ENCODE results near the gene HES4. TPM values are rescaled to one million over a fixed set of nuclear protein-coding genes. Genes with fewer than 3 reads are reported as not detected.
"Not testable (repeated sequence)": the region's sequence is repeated elsewhere in the genome, so short reads cannot be mapped to it uniquely, and the experiment has no call there.

Gene HES4
- total and polyA plus RNA-seq, 3 experiments from 2014 or later: 0.24 to 0.62 TPM; not detected in 1

DNA sequence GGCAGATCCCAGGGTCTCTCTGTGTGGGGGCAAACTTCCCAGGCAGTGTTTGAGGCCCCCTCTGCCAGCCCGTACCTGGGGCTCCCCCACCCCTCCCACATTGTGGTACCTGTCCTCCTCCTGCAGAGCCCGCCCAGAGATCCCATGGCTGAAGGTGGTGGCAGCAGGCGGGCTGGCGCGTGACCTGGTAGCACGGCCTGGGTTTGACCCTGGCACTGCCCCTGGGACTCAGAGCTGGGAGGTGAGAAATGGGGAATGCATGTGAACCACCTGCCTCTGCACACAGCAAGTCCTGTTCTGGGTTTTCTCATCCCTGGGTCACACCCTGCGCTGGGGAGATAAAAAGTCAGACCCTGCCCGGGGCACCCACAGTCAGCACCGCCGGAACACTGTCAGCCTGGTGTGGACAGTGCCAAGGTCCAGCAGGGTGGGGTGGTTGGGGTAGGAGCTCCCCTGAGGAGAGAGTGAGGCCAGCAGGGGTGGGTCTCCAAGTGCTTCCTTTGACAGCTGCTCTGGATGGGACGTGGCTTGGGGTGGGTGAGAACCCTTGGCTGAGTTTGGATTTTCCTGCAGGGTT, 31.9 kb upstream of the HES4 start:
- Histone ChIP-seq H3K27me3 (ENCODE audit: insufficient read depth, low read length, poor library complexity, severe bottlenecking) (peaks cover 21% of the 10 kb centered on the region), H3K27ac (ENCODE audit: low read depth, low read length) (no peak overlapping the region), H3K9me3 (ENCODE audit: low read length) (no peaks in the 10 kb centered on the region), H3K36me3 (ENCODE audit: insufficient read depth, low read length) (no peaks in the 10 kb centered on the region), H3K4me1 (ENCODE audit: insufficient read depth, low read length) (peaks cover 9% of the 10 kb centered on the region), H3K4me3 (ENCODE audit: low read length) (no peak overlapping the region)
- Mint-ChIP-seq H3K36me3 (no peaks in the 10 kb centered on the region), H3K27ac (peak overlapping the region in 3 of 8 donors; percentile 8 to 81 (median 47)), H3K9me3 (peaks cover 0 to 2% (median 0%) of the 10 kb centered on the region in 5 donors), H3K4me3 (peak overlapping the region in 4 of 7 donors; percentile 35 to 69 (median 49)), H3K27me3 (peaks cover 17 to 19% of the 10 kb centered on the region in 2 donors), H3K4me1 (peaks cover 0 to 5% (median 3%) of the 10 kb centered on the region in 3 donors)
- no peak for DNase-seq
- CTCF ChIA-PET: interaction anchor here (0.8 to 1.9 kb wide), 2 partner anchors 18 to 32 kb away, joined by 3 to 6 read pairs; partner anchors contain the start of gene ISG15
- POLR2A ChIA-PET: interaction anchor here (0.6 kb wide), 1 partner anchor 37 kb away, joined by 6 read pairs; no protein-coding TSS in a partner anchor

DNA sequence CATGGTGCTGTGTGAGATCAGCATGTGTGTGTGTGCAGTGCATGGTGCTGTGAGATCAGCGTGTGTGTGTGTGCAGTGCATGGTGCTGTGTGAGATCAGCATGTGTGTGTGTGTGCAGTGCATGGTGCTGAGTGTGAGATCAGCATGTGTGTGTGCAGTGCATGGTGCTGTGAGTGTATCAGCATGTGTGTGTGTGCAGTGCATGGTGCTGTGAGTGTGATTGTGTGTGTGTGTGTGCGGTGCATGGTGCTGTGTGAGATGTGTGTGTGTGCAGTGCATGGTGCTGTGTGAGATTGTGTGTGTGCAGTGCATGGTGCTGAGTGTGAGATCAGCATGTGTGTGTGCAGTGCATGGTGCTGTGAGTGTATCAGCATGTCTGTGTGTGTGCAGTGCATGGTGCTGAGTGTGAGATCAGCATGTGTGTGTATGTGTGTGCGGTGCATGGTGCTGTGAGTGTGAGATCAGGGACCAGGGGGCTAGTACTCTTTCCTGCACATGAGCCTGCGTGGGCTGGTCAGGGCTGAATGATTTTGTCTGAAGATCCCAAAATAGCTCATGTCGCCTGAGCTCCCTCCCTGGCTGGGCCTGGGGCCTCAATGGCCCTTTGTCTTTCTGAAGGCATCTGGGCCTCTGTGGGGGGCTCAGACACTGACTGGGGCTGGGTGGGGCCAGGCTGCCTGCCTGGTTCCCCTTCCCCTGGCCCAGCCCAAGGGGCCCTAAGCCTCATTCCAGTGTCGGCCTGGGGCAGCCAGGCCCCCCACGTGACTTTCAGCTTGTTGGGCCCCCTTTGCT, 31.2 kb upstream of the HES4 start:
- not testable (repeated sequence) for H3K4me3 Mint-ChIP-seq
- H3K27me3 Mint-ChIP-seq: peaks cover 14 to 17% of the 10 kb centered on the region in 2 donors

DNA sequence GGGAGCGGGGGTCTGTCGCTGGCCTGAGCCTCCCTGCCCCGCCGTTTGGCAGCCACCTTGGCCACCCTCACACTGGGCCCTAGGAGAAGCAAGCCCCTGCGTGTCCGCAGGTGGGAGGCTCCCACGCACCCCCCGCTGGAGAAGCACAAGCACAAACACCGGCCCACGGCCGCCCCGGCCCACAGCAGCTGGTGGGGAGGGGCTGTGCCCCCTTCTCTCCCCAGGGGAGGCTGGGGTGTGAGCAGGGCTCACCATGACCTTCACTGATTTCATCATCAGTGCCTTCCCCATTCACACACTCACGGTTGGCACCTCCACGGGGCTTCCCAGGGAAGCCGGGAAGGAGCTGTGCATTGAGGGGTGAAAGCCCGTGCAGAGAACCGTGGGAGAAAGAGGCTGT, 27.9 kb upstream of the HES4 start:
- Histone ChIP-seq H3K9me3 (ENCODE audit: low read length) (no peaks in the 10 kb centered on the region), H3K4me1 (ENCODE audit: insufficient read depth, low read length) (peaks cover 6% of the 10 kb centered on the region), H3K27ac (ENCODE audit: low read depth, low read length) (no peak overlapping the region), H3K27me3 (ENCODE audit: insufficient read depth, low read length, poor library complexity, severe bottlenecking) (peaks cover 11% of the 10 kb centered on the region), H3K4me3 (ENCODE audit: low read length) (no peak overlapping the region), H3K36me3 (ENCODE audit: insufficient read depth, low read length) (no peaks in the 10 kb centered on the region)
- ChIA-PET POLR2A (no interaction called here), CTCF (no interaction called here)
- Mint-ChIP-seq H3K9me3 (no peaks in the 10 kb centered on the region), H3K27me3 (peaks cover 8% of the 10 kb centered on the region in 2 donors), H3K4me3 (no peak overlapping the region), H3K27ac (no peak overlapping the region), H3K36me3 (no peaks in the 10 kb centered on the region), H3K4me1 (peaks cover 0 to 5% (median 3%) of the 10 kb centered on the region in 3 donors)
- no peak for DNase-seq

More for the DNA sequence above, 31.2 kb upstream of the HES4 start:
- H3K4me1 ChIP-seq (ENCODE audit: insufficient read depth, low read length); H3K36me3 Mint-ChIP-seq; H3K4me1 Mint-ChIP-seq; H3K4me3 ChIP-seq (ENCODE audit: low read length); H3K9me3 Mint-ChIP-seq; H3K36me3 ChIP-seq (ENCODE audit: insufficient read depth, low read length); POLR2A ChIA-PET; CTCF ChIA-PET; H3K9me3 ChIP-seq (ENCODE audit: low read length); H3K27ac Mint-ChIP-seq; H3K27ac ChIP-seq (ENCODE audit: low read depth, low read length); DNase-seq: not testable (repeated sequence)
- peaks cover 18% of the 10 kb centered on the region for H3K27me3 ChIP-seq (ENCODE audit: insufficient read depth, low read length, poor library complexity, severe bottlenecking)

DNA sequence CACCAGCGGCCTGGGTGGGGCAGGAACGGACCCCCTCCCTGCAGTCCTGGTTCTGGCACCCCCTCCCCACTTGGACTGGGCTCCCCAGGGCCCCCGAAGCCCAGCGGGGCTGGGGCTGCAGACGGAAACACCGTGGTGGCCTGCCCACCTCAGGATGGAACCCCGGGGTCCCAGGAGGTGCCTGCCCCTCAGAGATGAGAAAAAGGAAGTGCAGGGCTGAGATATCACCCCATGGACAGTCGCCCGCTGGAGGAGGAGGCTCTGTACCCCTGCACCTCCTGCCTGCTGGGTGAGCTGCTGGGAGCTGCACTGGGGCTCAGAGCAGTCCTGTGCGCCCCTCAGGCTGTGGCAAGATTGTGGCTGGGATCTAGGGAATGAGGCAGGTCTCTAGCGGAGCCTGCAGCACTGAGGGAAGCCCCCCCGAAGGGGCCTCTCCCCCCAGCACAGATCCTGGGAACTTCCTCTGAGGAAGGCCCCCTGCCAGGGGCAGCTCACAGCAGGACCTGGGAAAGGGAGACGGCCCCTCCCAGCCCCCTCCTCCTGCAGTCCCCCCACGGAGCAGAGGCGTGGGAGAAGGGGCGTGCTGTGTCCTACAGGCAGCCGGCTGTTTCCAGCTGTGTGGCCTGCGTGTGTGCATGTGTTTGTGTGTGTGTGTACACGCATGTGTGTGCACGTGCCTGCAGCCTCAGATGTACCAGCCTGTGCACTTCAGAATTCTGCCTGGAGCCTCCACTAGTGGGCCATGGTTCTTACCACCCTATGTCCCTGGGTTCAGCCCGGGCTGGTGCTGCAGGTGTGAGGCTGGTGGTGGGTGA, 26.9 kb upstream of the HES4 start:
- DNase-seq: no peak
- H3K9me3 Mint-ChIP-seq: no peaks in the 10 kb centered on the region
- peaks cover 0 to 5% (median 3%) of the 10 kb centered on the region in 3 donors for H3K4me1 Mint-ChIP-seq
- no peaks in the 10 kb centered on the region for H3K36me3 ChIP-seq (ENCODE audit: insufficient read depth, low read length)
- no peak overlapping the region for H3K27ac ChIP-seq (ENCODE audit: low read depth, low read length)
- H3K36me3 Mint-ChIP-seq: no peaks in the 10 kb centered on the region
- H3K27me3 Mint-ChIP-seq: peaks cover under 1 to 3% of the 10 kb centered on the region in 2 donors
- H3K4me1 ChIP-seq (ENCODE audit: insufficient read depth, low read length): peaks cover 9% of the 10 kb centered on the region
- no peak overlapping the region for H3K4me3 Mint-ChIP-seq
- H3K27me3 ChIP-seq (ENCODE audit: insufficient read depth, low read length, poor library complexity, severe bottlenecking): peaks cover 2% of the 10 kb centered on the region
- no peak overlapping the region for H3K27ac Mint-ChIP-seq
- ChIA-PET CTCF (no interaction called here), POLR2A (no interaction called here)
- no peaks in the 10 kb centered on the region for H3K9me3 ChIP-seq (ENCODE audit: low read length)
- no peak overlapping the region for H3K4me3 ChIP-seq (ENCODE audit: low read length)

DNA sequence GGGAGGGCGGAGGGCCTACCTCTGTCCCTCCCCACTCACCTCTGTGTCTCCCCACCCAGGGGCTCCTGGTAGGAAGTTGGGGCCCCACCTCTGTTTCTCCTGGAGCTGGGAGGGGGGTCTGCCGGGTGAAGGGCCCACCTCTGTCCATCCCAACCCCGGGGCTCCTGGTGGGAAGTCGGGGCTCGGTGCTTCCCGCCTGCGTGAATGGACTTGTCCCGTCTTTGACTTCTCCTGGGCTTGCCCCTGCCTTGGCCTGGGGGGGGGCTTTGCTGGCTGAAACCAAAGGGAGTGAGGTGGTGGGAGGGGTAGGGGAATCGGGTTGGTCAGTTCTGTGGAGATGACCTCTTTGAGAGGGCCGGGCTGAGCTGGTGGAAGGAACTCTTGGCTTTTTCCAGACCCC, 25.8 kb upstream of the HES4 start:
- no peaks in the 10 kb centered on the region for H3K9me3 ChIP-seq (ENCODE audit: low read length)
- Mint-ChIP-seq H3K9me3 (no peaks in the 10 kb centered on the region), H3K27ac (no peak overlapping the region), H3K4me1 (peaks cover 0 to 10% (median 3%) of the 10 kb centered on the region in 3 donors), H3K36me3 (no peaks in the 10 kb centered on the region), H3K4me3 (no peak overlapping the region), H3K27me3 (peaks cover 0 to 3% of the 10 kb centered on the region in 2 donors)
- POLR2A ChIA-PET: interaction anchor here (0.6 kb wide), 1 partner anchor 19 kb away, joined by 3 read pairs; no protein-coding TSS in a partner anchor
- H3K4me1 ChIP-seq (ENCODE audit: insufficient read depth, low read length): peaks cover 9% of the 10 kb centered on the region
- no peak for DNase-seq
- no peak overlapping the region for H3K4me3 ChIP-seq (ENCODE audit: low read length)
- H3K36me3 ChIP-seq (ENCODE audit: insufficient read depth, low read length): no peaks in the 10 kb centered on the region
- CTCF ChIA-PET: no interaction called here
- H3K27me3 ChIP-seq (ENCODE audit: insufficient read depth, low read length, poor library complexity, severe bottlenecking): no peaks in the 10 kb centered on the region
- H3K27ac ChIP-seq (ENCODE audit: low read depth, low read length): no peak overlapping the region

DNA sequence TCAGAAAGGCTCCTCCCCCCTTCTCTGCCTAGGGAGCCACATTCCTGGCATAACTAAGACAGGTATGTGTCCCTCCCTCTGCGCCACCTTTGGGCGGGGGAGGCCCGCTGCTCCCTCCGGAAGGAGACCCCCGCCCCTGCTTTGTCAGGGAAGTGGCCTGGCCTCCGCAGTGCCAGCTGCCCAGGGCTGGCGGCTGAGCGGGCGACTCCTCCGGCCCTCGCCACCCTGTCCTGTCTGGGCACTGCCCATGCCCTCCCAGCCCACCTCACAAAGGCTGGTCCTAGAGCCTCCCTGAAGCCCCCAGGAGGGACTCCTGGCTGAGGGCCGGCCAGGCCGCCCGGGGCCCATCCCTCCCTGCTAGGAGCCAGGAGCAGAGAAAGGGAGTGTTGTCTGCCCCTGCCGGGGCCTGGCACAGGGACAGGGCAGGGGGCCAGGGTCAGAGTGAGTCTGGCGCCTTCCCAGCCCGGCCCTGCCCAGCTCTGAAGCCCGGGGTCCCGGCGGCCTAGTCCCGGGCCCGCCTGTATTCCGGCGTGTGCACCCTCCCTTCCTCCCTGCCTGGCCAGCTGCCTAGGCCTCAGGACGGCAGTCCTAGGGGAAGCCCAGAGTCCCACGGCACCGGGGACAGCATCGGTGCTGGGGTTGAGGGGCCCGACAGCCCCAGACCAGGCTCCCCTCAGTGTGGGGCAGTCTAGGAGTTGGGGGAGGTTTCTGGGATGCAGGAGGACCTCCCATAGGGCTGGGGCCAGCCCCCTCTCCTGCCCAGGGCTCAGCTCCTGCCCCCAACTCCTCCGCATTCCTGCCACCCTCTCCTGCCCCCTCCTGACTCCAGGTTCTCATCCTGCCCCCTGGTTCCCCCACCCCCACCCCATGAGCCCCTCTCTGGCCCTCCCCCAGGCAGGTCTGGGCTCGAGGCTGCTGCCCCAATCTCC, 25.1 kb upstream of the HES4 start:
- POLR2A ChIA-PET: interaction anchor here (0.6 kb wide), 1 partner anchor 18 kb away, joined by 3 read pairs; no protein-coding TSS in a partner anchor
- H3K27me3 Mint-ChIP-seq: peaks cover 0 to 3% of the 10 kb centered on the region in 2 donors
- Histone ChIP-seq H3K27ac (ENCODE audit: low read depth, low read length) (no peak overlapping the region), H3K4me1 (ENCODE audit: insufficient read depth, low read length) (peaks cover 9% of the 10 kb centered on the region), H3K9me3 (ENCODE audit: low read length) (no peaks in the 10 kb centered on the region), H3K27me3 (ENCODE audit: insufficient read depth, low read length, poor library complexity, severe bottlenecking) (no peaks in the 10 kb centered on the region), H3K36me3 (ENCODE audit: insufficient read depth, low read length) (no peaks in the 10 kb centered on the region), H3K4me3 (ENCODE audit: low read length) (no peak overlapping the region)
- no peak for DNase-seq
- no peaks in the 10 kb centered on the region for H3K36me3 Mint-ChIP-seq
- no peak overlapping the region for H3K4me3 Mint-ChIP-seq
- CTCF ChIA-PET: no interaction called here
- H3K27ac Mint-ChIP-seq: no peak overlapping the region
- H3K4me1 Mint-ChIP-seq: peaks cover 0 to 10% (median 3%) of the 10 kb centered on the region in 3 donors
- no peaks in the 10 kb centered on the region for H3K9me3 Mint-ChIP-seq

DNA sequence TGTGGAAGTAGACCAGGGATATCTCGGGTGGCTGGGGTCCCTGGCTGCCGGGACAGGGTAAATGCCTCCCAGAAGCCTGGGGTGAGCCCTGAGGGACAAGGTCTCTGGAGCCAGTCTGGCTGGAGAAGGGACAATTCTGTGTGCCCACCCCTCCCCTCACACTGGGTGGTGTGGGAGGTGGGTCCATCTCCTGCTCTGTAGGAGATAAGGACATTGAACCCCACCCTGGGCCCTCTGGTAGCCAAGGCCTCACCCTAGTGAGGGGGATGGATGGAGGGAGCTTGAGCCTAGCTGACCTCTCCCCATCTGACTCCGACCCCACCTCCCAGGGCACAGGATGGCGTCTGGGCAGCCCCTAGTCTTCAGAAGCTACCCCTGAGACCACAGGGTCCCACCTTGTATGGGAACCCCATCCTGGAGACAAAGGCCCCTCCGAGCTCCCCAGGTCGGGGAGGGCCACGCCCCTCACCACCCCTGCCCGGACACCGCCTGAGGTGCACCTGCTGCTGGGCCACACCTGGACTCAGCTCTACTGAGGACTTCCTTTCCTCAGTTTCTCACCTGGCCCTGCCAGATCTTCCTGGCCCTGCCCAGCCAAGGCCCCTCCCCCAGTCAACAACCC, 24.4 kb upstream of the HES4 start:
- Histone ChIP-seq H3K36me3 (ENCODE audit: insufficient read depth, low read length) (no peaks in the 10 kb centered on the region), H3K27ac (ENCODE audit: low read depth, low read length) (no peak overlapping the region), H3K4me1 (ENCODE audit: insufficient read depth, low read length) (peaks cover 9% of the 10 kb centered on the region), H3K9me3 (ENCODE audit: low read length) (no peaks in the 10 kb centered on the region), H3K27me3 (ENCODE audit: insufficient read depth, low read length, poor library complexity, severe bottlenecking) (no peaks in the 10 kb centered on the region), H3K4me3 (ENCODE audit: low read length) (no peak overlapping the region)
- DNase-seq: no peak
- Mint-ChIP-seq H3K27ac (peak overlapping the region in 1 of 8 donors; percentile 47), H3K27me3 (peaks cover 0 to 3% of the 10 kb centered on the region in 2 donors), H3K4me3 (no peak overlapping the region), H3K4me1 (peaks cover 0 to 10% (median 3%) of the 10 kb centered on the region in 3 donors), H3K36me3 (no peaks in the 10 kb centered on the region), H3K9me3 (no peaks in the 10 kb centered on the region)
- POLR2A ChIA-PET: interaction anchor here (0.6 kb wide), 1 partner anchor 16 kb away, joined by 10 read pairs; no protein-coding TSS in a partner anchor
- CTCF ChIA-PET: no interaction called here

Measured in CD8-positive, alpha-beta memory T cell (primary cell).